ENCODE results near the gene F8A1.
"Not testable (repeated sequence)": the region's sequence is repeated elsewhere in the genome, so short reads cannot be mapped to it uniquely, and the experiment has no call there.

GRCh38 chrX:154885057-154885456 is 1.1 kb upstream of the F8A1 start:
- not testable (repeated sequence) for TF ChIP-seq CTCF (IDR thresholded peaks at IDR 0.05; ENCODE audit: low read depth, low read length); EZH2phosphoT487 (IDR thresholded peaks at IDR 0.05; ENCODE audit: low read depth)
